ENCODE measurements around the gene ARID3C.

ARID3C gene, protein sequence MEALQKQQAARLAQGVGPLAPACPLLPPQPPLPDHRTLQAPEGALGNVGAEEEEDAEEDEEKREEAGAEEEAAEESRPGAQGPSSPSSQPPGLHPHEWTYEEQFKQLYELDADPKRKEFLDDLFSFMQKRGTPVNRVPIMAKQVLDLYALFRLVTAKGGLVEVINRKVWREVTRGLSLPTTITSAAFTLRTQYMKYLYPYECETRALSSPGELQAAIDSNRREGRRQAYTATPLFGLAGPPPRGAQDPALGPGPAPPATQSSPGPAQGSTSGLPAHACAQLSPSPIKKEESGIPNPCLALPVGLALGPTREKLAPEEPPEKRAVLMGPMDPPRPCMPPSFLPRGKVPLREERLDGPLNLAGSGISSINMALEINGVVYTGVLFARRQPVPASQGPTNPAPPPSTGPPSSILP

DNA sequence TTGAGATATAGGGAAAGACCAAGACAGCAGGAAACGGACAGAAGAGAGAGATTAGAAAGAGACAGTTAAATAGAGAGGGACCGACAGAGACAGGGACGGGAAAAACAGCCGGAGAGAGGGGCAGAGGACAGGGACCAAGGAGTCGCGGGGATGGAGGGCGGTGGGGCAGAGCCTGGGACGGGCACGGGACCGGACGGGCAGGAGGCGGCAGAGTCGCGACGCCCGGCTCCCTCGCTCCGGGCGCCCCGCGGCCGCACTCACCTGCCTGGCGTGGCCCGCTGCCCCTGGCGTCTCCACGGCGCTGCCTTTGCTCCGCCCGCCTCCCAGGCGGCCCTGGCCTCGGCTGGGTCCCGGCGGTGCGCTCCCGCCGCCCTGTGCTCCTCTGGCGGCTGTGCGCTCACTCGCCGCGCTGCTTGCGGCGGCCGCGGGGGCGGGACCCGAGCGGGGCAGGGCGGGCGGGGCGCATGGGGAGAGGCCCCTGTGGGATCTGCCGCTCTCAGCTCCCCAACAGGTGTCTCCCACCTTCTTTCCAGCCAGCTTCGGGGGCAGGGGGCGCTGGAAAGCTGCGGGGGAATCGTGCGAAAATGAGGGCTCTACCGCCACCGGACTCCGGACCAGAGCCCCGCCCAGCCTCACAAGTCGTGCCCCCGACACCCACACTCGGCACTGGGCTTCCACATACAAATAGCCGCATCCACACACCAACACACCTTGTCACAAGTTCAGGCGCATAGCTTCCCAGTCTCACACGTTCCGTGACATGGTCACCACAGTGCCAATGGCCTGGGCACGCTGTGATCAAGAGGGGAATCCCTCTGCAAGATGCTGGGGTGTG lies at the start of gene ARID3C:
Gene ARID3C (minus strand): TSS at position 411 of the 835 bp plus-strand sequence. CDS start 1,052 bp downstream, outside the sequence.
- FAIRE-seq = no peak

DNA sequence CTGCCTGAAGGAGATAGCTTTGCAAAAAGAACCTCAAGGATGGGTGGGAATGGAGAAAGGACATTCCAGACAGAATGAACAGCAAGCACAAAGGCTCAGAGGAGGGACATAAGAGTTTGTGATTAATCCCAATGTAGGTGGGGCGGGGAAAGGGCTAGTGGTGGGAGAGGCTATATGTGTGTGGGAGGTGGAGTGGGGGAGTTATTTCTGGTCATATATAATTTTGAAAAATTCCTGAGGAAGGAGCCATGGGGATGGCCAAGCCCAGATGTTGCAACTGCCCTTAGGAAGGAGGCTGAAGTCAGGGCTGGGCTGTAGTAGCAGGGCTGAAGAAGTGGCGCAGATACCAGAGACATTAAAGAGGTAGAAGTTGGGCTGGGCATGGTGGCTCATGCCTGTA lies 47.0 kb upstream of the ARID3C start:
- no peak for FAIRE-seq

DNA sequence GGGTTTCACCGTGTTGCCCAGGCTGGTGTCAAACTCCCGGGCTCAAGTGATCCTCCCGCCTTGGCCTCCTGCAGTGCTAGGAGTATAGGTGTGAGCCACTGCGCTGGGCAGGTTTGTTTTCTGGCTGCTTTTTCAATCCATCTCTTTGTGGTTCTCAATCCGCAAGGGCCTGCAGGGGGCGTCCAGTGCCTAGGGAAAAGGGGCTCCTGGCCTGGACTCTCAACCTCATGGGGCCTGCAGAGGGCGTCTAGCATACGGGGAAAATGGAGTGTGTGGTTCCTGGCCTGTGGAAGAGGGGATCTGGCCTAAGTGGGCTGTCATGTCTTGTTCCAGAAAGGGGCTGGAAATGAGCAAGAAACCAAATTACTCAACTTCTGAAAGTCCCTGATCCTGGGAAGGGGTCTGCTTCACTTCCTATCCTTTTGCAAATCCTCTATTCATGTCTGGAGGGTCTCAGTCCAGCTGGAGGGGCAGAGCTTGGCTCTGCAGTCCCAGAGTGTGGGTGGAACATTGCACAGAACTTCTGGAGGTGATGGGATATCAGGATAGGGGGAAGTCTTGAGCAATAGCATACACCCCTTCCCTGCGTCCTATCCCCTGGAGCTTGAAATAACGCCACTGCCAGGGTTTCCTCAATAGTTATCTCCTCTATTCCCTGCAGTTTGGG lies 46.3 kb upstream of the ARID3C start:
- peak; percentile 82 for FAIRE-seq

DNA sequence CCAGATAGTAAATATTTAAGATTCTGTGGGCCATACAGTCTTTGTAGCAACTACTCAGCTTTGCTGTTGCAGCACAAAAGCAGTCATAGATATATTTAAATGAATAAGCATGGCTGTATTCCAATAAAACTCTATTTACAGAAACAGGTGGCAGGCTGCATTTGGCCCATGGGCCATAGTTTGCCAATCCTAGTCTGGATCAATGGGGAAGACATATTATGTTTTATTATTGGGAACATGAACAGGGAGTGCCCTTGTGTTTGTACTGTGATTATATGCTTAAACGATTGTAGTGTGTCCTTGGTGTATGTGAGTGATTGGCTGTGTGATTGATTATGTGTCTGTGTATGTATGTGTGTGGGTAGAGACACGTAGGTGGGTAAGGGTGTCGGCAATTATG lies 45.6 kb upstream of the ARID3C start:
- no peak for FAIRE-seq

DNA sequence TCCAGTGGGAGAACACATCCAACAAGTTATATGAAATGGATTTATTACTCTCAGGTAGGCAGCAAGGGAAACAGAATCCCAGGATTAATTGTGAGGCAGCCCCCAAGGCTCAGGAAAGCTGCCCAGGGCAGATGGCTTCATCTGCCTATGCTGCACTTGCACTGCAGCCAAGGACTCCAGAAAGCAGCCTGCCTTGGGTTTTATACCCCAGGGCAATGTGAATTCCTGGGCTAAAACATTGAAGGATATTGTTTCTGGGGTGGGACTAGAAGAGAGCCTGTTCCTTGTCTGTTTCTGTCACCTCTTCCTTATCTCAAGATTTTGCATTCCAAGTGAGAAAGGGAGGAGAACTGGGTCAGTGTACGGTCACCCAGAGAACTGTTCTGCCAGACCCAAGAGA lies 42.4 kb upstream of the ARID3C start:
- FAIRE-seq = no peak

DNA sequence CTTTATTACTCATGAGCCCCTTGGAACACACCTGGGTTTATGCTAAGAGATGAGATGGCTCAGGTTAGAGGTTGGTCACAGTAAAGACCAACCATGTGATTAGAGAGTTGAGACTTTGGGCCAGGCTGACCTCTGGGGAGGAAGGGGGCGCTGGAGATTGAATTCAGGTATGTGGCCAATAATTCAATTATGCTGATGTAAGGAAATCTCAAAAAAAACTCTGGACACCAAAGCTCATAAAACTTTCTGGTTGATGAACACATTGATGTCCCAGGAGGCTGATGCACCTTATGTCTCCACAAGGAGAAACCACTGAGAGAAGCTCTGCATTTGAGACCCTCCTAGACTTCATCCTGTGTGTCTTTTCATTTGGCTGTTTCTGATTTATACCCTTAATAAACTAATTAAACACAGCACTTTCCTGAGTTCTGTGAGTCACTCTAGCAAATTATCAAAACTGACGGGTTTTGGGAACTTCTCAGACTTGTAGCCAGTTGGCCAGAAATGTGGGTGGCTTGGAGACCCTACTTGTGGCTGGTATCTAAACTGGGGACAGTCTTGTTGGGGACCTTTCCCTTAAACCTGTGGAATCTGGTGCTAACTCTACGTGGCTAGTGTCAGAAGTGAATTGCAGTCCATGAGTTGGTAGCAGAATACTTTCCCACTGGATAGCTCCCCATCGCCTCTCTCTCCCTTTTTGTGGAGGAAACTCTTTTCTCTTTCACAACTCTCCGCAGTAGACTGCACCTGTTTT lies 41.1 kb upstream of the ARID3C start:
- FAIRE-seq = no peak

DNA sequence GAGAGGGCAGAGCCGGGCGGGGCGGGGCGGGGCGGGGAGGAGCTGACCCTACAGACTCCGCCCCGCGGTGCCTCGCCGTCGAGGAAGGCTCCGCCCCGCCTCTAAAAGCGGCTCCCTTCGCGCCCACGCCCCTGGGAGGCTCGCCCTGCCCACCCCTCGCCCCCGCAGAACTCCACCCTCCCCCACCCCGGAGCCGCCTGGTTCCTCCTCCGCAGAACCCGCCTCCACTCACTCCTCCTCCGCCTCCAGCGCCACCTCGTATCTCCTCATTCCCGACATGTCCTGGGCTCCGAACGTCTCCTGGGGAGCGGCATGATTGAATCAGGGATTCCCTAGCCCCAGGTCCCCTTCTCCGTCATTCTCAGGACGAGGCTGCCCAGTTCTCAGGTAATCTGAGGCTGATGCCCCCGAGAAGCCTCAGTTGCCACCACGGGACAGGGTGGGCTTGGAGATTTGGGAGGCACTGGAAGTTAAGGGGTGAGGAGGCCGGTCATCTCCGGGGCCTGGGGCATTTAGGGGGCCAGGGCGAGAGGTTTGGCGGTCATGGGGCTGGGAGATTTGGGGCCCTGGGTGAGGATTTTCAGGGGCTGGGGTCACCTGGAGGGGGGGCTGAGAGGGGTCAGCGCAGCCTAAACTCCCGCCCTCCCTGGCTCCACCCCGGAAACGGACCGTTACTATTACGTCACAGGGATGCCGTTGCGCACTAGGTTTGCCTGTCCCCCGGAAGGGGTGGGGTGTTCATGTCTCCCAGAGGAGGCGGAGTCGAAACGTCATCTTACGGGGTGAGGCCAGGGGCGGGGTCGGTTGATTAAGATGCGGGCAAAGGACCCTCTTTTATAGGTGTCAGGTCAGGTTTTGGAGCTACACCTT lies 36.8 kb upstream of the ARID3C start:
- no peak for FAIRE-seq

DNA sequence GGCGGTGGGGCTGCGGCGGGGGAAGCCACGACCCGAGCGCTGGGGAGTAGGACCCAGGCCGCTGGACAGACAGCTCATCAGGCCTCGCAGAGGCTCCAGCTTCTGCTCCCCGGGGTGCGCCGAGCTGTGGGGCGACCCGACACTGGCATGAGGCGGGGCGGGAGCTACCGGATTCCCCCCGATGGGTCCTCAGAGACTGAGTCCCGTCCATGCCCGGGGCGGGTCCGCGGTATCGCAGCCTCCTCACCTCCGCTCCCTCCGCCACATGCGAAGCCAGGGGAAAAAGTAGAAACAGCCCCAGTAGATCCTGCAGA lies 36.2 kb upstream of the ARID3C start:
- FAIRE-seq = no peak

DNA sequence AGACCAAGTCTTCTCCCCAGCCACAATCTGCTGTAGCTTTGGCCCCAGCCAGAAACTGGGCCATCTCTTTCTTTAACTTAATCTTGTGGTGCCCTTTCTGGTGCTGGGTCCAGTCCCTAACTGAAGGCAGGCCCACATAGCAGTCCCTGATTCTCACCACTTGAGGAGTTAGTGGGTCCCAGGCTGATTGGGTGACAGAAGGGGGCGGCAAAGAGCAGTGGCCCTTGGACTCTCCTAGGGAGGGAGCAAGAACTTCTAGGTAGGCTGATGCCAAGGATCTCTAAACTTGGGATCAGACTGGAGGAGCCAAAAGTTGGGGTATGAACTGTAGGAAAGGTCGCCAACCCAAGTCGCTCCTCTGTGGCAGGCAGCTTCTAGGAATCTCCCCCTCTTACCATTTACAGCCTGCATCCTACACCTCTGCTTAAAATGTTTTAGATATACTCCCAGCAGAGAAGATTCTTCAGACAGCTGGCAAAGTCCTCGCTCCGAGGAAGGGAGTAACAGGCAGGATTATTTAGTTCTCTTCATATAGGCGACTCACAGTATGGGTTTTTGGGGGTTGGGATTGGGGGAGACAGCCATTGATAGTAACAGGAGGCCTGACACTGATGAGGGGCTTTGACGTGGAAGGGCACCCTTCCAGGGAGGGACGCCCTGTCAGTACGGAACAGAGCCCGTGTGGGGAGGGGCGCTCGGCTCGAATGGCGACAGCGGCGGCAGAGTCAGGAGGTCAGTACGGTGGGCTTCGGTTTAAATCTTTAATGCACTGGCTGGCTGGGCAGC lies 35.6 kb upstream of the ARID3C start:
- peak; percentile 59 for FAIRE-seq

DNA sequence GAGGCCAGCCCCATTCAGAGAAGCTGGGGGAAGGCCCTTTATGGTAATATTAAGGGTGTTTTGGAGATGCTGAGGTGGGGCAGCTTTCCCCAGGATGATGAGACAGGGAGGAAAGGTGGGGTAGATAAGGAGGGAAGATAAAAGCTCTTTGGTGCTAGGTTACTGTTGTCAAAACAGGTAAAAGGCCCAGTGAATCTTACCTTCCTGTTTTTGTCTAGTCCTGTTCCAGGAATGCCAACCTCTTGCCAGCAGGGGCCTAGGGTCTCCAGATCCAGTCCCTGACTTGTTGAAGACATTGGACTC lies 34.4 kb upstream of the ARID3C start:
- no peak for FAIRE-seq

DNA sequence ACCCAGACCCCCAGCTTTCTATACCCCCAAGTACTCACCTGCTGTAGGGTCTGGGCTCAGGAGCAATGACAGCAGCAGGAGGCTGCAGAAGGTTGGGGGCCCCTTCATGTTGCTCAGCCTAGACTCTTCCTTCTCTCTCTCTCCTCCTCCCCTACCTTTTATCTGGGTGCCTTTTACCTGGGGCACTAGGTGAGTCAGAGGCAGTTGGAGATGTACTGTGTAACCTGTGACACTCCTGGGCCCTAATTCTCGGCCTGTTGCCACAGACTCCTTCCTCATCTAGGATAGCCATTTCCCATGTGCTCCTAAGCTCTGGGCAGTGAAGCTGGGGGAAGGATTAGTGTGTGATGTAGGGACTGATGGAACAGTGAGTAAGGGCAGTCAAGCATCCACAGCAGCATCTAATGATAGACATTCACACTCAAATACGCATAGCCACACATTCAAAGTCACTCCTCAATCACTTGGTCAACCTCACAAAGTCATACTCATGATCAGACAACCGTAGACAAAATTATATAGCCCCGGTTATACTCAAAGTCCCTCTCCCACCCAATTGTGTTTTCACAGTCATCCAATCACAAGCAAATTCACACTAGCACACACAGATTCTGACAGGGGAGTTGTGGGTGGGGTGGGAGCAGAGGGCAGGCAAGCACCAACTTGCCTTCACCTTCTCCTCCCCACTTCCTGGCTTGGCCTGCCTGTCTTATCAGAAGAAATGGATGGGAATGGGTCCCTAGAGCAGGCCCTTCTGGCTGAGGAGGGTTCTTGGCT lies 33.8 kb upstream of the ARID3C start, which contains the start of gene CCL27:
Gene CCL27 (minus strand): TSS at position 132 of the 777 bp plus-strand sequence. CDS start 24 bp downstream, at position 108.
- FAIRE-seq = no peak

DNA sequence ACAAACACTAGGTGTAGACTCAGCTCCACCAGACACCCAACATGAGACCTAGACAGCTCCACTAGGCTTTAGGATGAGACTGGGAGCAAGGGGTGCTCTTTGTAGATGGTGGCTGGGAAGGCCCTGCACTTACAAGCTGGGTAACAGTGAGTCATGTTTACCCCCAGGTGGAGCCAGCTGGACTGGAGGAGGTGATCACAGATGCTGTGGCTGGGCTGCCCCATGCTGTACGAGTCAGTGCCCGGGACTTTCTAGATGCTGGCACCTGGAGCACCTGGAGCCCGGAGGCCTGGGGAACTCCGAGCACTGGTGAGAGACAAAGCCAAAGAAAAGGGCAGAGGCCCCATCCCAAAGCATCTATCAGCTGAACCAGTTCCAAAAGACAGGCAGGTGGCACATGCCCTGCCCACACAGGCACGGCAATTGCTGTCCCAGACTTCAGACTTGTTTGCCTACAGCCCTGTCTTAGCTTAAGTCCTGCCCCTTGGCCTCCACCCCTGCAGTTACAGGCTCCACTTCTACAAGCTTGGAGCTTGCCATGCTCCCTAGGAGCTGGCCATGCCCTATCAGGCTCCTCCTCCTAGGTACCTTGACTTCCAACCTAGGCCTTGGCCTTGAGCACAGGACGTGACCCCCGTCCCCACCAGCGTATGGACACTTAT lies 30.9 kb upstream of the ARID3C start:
- no peak for FAIRE-seq

DNA sequence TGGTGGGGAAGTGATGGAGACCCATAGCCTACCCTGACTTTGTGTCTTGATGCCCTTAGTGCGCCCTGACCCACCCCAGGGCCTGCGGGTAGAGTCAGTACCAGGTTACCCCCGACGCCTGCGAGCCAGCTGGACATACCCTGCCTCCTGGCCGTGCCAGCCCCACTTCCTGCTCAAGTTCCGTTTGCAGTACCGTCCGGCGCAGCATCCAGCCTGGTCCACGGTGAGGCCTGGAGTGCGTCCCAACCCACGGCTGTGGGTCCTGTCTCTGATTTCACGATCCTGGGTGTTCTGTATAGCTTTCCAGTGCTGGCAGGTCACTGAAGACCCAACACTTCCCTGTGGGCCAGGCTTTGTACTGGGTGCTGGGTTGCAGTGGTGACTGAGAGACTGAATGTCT lies 29.6 kb upstream of the ARID3C start:
- no peak for FAIRE-seq

DNA sequence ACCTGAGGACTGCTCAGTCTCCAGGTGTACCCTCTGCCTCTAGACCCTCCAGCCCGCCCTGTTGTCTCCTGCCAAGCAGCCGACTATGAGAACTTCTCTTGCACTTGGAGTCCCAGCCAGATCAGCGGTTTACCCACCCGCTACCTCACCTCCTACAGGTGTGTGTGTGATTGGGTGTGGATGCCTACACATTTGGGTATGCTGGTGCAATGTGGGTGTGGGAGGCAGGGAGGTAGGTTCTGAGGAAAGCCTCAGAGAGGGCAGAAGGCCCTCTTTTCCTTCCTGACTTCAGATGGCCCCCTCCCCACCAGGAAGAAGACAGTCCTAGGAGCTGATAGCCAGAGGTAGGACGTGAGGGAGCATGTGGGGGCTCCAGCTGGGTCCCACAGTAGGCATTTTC lies 28.1 kb upstream of the ARID3C start:
- FAIRE-seq = no peak

DNA sequence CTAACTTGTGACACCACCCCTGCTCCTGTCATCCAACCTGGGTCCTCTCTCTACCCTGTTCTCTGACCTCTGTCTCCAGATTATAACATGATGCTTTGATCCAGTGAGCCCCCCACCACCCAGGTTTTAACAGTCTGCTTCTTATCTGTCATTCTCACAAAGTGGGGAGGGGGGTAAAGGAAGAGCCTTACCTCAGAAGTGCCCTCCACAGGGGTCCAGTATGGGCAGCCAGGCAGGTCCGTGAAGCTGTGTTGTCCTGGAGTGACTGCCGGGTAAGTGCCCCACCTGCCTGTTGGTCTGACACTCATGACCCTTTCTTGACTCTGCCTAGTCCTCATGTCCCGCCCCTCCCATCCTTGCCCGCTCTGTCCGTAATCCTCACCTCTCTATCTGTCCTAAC lies 26.5 kb upstream of the ARID3C start:
- no peak for FAIRE-seq

DNA sequence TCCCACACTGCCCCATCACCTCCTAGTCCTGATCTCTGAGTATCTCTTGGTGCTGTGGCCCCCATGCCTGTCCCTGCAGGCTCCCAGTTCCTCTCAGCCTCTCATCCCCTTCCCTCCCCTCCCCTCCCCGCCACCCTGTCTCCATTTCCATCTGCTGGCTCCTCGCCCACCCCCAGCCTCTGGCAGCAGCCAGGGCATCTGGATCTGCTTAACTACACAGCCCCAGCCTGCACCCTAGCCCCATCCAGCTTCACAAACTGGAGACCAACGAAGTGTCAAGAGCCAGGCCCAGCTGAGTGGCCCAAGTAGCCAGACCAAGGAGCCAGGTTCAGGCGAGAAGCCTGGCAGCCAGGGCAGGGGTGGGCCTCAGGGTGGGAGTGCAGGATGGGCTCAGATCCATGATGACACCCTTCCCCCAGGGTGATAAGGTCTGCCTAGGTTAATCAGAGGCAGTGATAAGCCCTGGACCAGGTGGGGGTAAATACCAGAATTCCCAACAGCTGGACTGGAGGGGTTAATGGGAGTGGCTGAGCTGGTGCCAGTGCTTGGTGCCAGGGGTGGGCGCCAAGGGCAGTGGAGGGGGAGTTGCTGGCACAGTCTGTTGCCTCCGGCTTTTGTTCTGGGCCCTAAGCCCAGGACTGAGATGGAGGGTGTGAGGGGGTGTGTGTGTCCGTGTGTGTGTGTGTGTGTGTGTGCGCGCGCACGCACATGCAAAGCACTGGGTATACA lies 25.6 kb upstream of the ARID3C start:
- no peak for FAIRE-seq

DNA sequence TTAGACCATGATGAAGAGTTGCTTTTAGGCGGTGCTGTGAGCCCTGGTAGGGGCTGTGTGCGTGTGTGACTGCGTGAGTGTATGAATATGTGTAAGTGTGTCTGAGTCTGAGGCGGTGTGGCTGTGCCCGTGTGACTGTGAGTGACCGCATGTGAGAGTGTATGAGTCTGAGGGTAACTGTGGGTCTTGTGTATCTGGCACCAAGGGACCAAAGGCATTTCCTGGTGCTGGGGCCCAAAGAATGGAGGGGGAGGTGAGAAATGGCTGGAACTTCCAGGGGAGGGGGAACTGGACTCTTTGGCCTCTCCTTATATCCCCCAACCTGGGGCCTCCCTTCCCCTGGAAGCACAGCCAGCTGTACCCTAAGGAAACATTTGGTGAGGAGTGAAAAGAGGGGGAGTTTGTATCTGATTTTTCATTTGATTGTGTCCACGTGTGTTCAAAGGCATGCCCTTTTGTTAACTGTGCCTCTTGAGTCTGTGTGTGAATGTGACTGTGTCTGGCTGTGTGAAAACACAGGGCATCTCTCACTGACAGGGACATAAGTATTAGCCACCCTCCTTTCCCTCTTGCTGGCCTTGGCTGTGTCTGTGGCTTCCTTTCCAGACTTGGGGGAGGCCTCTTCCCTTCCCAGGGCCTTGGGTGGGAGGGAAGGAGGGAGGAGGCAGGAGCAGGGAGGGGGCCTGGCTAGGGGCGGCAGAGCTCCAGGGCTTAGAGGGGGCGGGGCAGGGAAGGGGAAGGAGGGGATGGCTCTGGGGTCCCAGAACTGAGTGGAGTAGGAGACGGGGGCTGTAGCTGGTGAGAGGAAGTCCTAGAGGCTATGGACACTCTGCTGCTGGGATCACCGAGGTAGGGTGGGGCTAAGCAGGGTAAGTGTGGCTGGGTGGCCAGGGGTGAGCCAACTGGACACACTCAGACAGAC lies 24.5 kb upstream of the ARID3C start:
- no peak for FAIRE-seq

DNA sequence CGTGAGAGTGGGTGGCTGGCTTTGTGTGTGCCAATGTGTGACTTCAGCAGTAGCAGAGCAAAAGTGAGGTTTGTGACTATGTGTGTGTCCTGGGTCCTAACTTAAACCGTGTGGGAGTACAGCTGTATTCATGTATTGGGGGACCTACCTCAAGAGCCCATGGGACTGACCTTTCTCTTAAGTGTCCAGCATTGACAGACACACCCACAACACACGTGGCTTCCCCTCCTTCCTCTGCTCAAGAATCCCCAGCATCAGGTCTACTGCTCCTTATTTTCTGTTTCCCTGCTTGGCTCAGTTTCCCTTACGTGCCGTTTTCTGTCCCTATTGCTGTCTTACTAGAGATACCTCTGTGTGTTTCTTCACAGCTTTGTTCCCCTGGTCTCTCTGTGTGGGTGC lies 23.7 kb upstream of the ARID3C start:
- no peak for FAIRE-seq
